Measurements from ENCODE around the gene KPNA6. TPM values are rescaled to one million over a fixed set of nuclear protein-coding genes. Genes with fewer than 3 reads are reported as not detected.

The KPNA6 gene
- total and polyA plus RNA-seq, 9 of the 15 experiments (the other 6 are each of a cell fraction or from before 2014, with no cell fraction given) = 20.1 to 54.6 (median 32.2) TPM

DNA sequence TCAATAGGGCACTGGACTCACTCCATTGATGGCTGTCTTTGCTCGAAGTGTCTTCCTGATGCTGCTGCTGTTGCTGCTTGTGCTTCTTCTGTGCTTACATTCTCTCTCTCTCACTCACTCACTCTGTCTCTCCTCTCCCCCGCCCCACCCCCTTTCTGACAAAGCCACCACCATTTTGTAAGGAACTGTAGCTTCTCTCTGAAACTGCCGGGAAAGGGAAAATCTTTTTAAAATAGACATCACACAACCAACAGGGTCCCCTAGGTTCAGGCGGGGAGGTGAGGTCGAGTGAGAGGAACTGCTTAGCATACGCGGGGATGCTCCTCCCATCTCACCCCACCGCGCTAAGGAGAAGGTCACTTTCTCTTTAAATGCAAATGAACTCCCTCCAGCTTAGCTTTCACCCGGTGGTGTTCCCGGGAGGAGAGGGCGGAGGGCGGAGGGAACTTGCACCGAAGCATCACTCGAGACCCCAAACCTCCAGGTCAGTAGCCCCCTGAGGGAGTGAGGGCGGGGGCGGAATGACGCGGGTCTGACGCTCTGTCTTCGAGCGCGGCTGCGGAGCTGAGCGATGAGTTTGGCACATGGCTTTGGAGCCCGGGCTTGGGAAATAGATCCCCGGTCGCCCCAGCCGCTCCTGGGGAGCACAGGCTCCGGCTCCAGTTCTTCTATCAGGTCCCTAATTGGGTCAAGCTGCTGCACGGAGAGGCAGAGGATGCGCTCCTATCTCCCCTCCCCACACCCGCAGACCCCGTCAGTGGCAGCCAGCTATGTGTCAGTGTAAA lies 92.6 kb downstream of the KPNA6 start, which contains the start of gene CCDC28B (continued):
- TF ChIP-seq, protein P1, sequence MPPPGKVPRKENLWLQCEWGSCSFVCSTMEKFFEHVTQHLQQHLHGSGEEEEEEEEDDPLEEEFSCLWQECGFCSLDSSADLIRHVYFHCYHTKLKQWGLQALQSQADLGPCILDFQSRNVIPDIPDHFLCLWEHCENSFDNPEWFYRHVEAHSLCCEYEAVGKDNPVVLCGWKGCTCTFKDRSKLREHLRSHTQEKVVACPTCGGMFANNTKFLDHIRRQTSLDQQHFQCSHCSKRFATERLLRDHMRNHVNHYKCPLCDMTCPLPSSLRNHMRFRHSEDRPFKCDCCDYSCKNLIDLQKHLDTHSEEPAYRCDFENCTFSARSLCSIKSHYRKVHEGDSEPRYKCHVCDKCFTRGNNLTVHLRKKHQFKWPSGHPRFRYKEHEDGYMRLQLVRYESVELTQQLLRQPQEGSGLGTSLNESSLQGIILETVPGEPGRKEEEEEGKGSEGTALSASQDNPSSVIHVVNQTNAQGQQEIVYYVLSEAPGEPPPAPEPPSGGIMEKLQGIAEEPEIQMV (tag; conservative IDR thresholded peaks at IDR 0.05; ENCODE audit: low read depth) = no peak
- TF ChIP-seq RAD51 (IDR thresholded peaks at IDR 0.05; ENCODE audit: borderline replicate concordance, low read depth) = no peak
- TF ChIP-seq, protein P2, sequence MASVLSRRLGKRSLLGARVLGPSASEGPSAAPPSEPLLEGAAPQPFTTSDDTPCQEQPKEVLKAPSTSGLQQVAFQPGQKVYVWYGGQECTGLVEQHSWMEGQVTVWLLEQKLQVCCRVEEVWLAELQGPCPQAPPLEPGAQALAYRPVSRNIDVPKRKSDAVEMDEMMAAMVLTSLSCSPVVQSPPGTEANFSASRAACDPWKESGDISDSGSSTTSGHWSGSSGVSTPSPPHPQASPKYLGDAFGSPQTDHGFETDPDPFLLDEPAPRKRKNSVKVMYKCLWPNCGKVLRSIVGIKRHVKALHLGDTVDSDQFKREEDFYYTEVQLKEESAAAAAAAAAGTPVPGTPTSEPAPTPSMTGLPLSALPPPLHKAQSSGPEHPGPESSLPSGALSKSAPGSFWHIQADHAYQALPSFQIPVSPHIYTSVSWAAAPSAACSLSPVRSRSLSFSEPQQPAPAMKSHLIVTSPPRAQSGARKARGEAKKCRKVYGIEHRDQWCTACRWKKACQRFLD (CRISPR knock-in tag; IDR thresholded peaks at IDR 0.05) = no peak
- TF ChIP-seq NR2C1 (IDR thresholded peaks at IDR 0.05) = peak; percentile 53; the same call in 1 of the 2 replicates
- peak; percentile 56 for TF ChIP-seq NR2C1 (tag; IDR thresholded peaks at IDR 0.05)
- no peak for TF ChIP-seq MTF1 (CRISPR knock-in tag; IDR thresholded peaks at IDR 0.05; ENCODE audit: borderline replicate concordance)
- no peak for TF ChIP-seq ZNF212 (CRISPR knock-in tag; IDR thresholded peaks at IDR 0.05)
- no peak for TF ChIP-seq HIVEP1 (CRISPR knock-in tag; IDR thresholded peaks at IDR 0.05)
- TF ChIP-seq, protein P3, sequence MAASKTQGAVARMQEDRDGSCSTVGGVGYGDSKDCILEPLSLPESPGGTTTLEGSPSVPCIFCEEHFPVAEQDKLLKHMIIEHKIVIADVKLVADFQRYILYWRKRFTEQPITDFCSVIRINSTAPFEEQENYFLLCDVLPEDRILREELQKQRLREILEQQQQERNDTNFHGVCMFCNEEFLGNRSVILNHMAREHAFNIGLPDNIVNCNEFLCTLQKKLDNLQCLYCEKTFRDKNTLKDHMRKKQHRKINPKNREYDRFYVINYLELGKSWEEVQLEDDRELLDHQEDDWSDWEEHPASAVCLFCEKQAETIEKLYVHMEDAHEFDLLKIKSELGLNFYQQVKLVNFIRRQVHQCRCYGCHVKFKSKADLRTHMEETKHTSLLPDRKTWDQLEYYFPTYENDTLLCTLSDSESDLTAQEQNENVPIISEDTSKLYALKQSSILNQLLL (CRISPR knock-in tag; IDR thresholded peaks at IDR 0.05; ENCODE audit: borderline replicate concordance) = no peak
- TF ChIP-seq RFX5 (IDR thresholded peaks at IDR 0.05; ENCODE audit: low read depth, low read length) = no peak
- TF ChIP-seq KAT7 (CRISPR knock-in tag; IDR thresholded peaks at IDR 0.05; ENCODE audit: borderline replicate concordance) = no peak
- no peak for TF ChIP-seq RCOR1 (IDR thresholded peaks at IDR 0.05; ENCODE audit: borderline replicate concordance in 1 of 2, low read depth in 2 of 2, low read length in 2 of 2)
- TF ChIP-seq DIDO1 (tag; IDR thresholded peaks at IDR 0.05; ENCODE audit: low read depth) = no peak
- TF ChIP-seq ZNF324 (CRISPR knock-in tag; IDR thresholded peaks at IDR 0.05) = no peak
- TF ChIP-seq HOXB6 (CRISPR knock-in tag; IDR thresholded peaks at IDR 0.05; ENCODE audit: borderline replicate concordance) = no peak
- TF ChIP-seq, protein P4, sequence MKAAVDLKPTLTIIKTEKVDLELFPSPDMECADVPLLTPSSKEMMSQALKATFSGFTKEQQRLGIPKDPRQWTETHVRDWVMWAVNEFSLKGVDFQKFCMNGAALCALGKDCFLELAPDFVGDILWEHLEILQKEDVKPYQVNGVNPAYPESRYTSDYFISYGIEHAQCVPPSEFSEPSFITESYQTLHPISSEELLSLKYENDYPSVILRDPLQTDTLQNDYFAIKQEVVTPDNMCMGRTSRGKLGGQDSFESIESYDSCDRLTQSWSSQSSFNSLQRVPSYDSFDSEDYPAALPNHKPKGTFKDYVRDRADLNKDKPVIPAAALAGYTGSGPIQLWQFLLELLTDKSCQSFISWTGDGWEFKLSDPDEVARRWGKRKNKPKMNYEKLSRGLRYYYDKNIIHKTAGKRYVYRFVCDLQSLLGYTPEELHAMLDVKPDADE (conservative IDR thresholded peaks at IDR 0.05; ENCODE audit: control insufficient read depth, low read depth, low read length) = peak; percentile 43; the same call in 1 of the 2 replicates
- TF ChIP-seq, protein P5, sequence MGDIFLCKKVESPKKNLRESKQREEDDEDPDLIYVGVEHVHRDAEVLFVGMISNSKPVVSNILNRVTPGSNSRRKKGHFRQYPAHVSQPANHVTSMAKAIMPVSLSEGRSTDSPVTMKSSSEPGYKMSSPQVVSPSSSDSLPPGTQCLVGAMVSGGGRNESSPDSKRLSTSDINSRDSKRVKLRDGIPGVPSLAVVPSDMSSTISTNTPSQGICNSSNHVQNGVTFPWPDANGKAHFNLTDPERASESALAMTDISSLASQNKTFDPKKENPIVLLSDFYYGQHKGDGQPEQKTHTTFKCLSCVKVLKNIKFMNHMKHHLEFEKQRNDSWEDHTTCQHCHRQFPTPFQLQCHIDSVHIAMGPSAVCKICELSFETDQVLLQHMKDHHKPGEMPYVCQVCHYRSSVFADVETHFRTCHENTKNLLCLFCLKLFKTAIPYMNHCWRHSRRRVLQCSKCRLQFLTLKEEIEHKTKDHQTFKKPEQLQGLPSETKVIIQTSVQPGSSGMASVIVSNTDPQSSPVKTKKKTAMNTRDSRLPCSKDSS (IDR thresholded peaks at IDR 0.05; ENCODE audit: low read depth, partially characterized antibody) = no peak
- no peak for TF ChIP-seq BRD4 (IDR thresholded peaks at IDR 0.05)
- TF ChIP-seq COPS2 (conservative IDR thresholded peaks at IDR 0.05) = no peak
- TF ChIP-seq SMARCB1 (IDR thresholded peaks at IDR 0.05; ENCODE audit: insufficient read length, low read depth) = no peak
